Germinal center (tissue), 1 donor: ENCODE data around the gene SCN1B.
"Not testable (repeated sequence)": the region's sequence is repeated elsewhere in the genome, so short reads cannot be mapped to it uniquely, and the experiment has no call there.

Source experiments
- DNase-seq: peaks from one replicate; pipeline ENCODE4 v3.0.0; 2012; ENCODE audit warnings: mixed read lengths, low spot score

Gene SCN1B

DNA sequence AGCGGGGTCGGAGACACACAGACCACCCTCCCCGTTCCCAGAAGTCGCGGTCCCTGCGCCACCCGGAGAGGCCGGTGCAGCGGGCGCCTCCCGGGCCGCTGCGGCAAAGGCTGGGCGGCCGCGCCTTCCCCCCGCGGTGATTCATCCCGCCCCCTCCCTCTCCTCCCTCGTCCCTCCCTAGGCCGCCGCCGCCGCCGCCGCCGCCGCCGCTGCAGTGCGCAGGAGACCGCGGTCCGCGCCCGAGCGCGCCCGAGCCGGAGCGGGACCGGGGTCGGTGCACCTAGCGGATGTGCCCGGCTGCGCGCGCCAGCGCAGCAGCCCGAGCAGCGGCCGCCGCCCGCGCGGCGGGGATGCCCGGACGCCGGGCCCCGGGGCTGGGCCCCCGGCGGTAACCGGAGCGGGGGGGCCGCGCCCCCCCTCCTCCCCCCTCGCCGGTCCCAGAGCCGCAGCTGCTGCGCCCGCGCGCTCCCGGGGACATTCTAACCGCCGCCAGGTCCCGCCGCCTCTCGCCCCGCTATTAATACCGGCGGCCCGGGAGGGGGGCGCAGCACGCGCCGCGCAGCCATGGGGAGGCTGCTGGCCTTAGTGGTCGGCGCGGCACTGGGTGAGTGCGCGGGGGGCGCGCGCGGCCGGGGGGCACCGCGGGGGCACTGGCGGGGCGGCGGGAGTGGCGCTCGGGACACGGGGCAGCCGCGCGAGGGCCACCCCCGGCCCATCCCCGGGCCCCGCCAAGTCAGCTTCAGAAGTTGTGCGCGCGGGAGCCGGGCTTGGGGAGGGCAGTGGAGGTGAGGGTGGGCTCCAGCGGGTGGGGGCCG lies at the start of gene SCN1B:
TSS of gene SCN1B (plus strand) at position 214 of the 815 bp plus-strand sequence. CDS start at position 565, 351 bp downstream.
- DNase-seq, result peak; percentile 62

DNA sequence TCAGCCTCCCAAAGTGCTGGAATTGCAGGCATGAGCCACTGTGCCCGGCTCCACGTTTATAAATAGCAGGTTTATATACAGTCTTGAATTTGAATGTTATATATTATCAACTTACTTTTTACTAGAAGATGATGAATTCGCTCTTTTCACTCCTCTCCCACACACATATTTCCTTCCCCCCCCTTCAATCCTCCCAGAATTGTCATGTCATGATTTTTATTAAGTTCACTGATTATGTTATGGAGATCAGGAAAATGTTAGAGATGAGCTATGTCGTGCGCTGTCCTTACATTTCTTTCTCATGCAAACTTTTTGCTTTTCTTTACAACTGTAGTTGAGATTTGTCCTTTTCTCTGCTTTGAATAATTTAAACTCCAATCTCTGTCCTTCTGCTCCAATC lies 48.0 kb upstream of the SCN1B start:
- no peak for DNase-seq

DNA sequence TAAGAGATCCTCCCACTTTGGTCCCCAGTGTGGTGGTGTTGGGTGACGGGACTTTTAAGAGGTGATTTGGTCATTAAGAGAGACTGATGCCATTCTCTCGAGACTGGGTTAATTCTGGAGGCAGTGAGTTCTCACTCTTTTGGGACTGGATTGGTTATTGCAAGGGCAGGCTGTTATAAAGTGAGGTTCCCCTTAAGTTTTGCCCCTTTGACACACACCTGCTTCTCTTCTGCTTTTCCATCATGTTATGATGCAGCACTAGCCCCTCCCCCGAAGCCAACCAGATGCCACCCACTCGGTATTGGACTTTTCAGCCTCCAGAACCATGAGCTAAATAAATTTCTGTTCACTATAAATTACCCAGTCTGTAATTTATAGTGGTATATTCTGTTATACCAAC lies 46.5 kb upstream of the SCN1B start:
- no peak for DNase-seq

DNA sequence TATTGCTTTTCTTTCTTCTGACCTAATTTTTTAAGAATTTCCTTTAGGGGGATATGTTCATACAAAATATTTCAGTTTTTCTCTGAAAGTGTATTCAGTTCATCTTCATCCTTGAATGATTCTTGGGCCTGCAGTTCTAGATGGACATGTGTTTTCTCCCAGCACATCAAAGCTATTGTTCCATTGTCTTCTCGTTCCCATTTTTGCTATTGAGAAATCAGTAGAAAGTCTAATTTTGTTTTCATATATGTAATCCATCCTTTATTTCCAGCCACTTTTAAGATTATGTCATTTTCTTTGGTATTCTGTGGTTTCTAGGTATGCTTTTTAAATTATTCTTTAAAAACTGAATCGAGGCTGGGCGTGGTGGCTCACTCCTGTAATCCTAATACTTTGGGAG lies 46.0 kb upstream of the SCN1B start:
- no peak for DNase-seq

- DNase-seq, result no peak
These were observed 44.8 kb upstream of the SCN1B start for GRCh38 chr19:34985249-34986022.

- no peak for DNase-seq
These were observed 42.2 kb upstream of the SCN1B start for GRCh38 chr19:34988119-34988518.

- DNase-seq, result no peak
These were observed 41.0 kb upstream of the SCN1B start for GRCh38 chr19:34989298-34989697.

- no peak for DNase-seq
These were observed 39.6 kb upstream of the SCN1B start for GRCh38 chr19:34990578-34991192.

DNA sequence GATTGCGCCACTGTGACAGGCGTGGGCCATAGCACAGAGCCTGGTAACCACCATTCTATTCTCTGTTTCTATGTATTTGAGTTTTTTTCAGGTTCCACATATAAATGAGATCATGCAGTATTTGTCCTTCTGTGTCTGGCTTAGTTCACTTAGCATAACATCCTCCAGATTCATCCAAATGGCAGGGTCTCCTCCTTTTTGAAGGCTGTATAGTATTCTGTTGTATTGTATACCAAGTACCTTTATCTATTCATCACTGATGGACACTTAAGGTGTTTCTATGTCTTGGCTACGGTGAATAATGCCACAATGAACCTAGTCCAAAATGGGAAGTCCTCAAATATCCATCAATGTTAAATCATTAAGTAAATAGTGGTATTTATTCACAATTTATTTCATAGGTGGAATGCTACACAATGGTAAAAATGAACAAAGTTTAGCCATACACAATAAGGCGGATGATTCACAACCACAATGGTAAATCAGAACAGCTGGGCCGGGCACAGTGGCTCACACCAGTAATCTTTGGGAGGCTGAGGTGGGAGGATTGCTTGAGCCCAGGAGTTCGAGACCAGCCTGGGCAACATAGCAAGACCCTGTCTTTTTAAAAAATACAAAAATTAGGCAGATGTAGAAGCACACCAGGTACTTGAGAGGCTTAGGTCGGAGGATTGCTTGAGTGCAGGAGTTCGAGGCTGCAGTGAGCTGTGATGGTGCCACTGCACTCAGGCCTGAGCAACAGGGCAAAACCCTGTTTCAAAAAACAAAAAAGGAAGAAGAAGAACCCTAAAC lies 38.5 kb upstream of the SCN1B start:
- DNase-seq, result no peak

GRCh38 chr19:34992582-34992981 lies 37.7 kb upstream of the SCN1B start:
- DNase-seq, result not testable (repeated sequence)

DNA sequence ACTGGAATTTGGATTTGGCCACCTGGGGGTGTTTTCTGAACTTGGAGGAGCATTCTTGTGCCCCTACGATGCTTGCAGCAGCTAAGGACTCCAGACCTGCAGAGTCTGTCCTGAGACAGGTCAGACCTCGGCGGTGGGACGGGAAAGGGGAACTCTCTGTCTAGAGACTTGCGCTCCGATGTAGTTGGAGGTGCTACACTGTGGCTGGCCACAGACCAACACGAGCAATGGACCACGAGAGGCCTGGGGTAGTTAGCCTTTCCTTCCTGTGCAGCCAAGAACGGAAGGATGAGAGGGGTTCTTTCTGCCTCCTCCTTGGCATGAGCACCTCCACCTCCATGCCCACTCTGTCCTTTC lies 36.0 kb upstream of the SCN1B start:
- no peak for DNase-seq

GRCh38 chr19:34994643-34995541 lies 35.4 kb upstream of the SCN1B start:
- DNase-seq, result no peak

- no peak for DNase-seq
These were observed 34.7 kb upstream of the SCN1B start for GRCh38 chr19:34995551-34995950.

GRCh38 chr19:34997071-34997617 lies 33.1 kb upstream of the SCN1B start:
- no peak for DNase-seq

DNA sequence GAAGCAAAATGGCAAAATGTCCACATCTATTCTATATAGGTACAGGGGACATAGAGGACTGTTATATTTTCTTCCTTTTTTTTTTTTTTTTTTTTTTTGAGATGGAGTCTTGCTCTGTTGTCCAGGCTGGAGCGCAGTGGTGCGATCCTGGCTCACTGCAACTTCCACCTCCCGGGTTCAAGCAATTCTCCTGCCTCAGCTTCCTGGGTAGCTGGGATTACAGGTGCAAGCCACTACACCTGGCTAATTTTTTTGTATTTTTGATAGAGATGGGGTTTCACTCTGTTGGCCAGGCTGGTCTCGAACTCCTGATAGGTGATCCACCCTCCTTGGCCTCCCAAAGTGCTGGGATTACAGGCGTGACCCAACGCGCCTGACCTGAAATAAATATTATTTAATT lies 32.0 kb upstream of the SCN1B start:
- DNase-seq, result not testable (repeated sequence)

DNA sequence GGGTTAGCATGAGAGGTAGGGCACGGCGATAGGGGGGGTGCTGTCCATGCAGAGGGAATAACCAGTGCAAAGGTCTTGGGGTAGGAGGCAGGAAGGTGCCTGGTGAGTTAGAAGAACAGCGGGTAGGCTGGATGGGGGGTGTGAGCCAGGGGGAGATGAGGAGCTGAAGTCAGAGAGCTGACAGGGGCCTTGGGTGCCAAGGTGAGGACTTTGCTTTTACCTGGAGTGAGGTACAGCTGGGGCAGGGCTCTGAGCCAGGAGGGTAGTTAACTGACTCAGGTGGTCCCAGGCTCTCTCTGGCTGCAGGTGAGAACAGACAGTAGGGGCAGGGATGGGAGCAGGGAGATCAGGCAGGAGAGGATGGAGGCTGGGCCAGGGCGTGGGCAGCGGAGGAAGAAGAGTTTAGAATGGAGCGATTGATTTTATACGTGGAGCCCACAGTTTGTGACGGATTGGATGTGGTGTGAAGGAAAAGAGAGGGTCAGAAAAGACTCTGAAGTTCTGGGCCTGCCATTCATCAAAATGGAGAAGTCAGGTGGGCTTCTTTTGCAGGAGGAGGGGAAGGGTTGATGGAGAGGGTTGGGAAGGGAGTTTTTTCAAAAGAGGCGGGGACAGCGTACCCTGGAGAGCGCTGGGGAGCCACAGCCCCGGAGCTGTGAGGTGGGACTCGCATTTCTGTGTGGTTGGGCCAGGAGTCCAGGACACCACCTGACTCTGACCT lies 31.3 kb upstream of the SCN1B start:
- DNase-seq, result no peak

DNA sequence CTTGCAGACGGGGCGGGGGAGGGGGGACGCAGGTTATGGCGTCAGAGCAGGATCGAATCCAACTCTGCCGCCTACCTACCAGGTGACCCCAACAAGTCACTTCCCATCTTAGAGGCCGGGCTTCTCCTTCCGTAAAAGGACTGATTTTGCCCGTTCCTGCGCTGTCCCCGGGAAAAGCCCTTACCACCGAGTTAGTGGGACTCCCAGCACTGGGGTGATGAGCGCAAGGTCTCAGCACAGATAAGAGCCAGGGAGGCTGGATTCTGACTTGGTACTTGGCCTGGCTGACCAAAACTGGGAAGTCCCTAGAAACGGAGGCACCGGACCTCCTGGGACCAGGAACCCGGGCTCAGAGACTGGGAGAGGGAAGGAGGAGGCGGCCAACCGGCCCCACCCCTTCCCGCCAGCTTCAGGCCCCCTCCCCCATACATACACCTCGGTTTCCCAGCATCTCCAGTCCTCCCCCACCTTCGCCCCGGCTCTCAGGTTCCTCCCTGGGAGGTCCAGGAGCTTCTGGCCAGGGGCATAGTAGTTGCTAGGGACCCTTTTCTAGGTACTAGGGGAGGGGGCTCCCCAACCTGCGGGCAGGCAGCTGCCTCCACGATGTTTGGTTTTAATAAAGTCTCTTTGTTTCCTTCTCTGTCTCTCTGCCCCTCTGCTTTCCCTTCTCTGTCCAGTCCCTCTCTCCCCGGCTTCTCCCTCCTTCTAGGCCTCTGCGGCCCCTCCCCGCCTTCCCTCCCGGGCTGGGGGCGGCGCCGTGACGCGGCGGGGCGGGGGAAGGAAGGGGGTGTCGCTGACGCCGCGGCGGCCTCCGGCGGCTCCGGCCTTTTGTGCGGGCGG lies 30.6 kb upstream of the SCN1B start, which contains the start of gene GRAMD1A:
TSS of gene GRAMD1A (plus strand) at position 826 of the 840 bp plus-strand sequence. CDS start 156 bp downstream, outside the sequence.
- DNase-seq, result peak; percentile 90

- no peak for DNase-seq
These were observed 30.0 kb upstream of the SCN1B start for GRCh38 chr19:35000338-35000646.
